ENCODE results near the gene SMIM45.

The SMIM45 gene

DNA sequence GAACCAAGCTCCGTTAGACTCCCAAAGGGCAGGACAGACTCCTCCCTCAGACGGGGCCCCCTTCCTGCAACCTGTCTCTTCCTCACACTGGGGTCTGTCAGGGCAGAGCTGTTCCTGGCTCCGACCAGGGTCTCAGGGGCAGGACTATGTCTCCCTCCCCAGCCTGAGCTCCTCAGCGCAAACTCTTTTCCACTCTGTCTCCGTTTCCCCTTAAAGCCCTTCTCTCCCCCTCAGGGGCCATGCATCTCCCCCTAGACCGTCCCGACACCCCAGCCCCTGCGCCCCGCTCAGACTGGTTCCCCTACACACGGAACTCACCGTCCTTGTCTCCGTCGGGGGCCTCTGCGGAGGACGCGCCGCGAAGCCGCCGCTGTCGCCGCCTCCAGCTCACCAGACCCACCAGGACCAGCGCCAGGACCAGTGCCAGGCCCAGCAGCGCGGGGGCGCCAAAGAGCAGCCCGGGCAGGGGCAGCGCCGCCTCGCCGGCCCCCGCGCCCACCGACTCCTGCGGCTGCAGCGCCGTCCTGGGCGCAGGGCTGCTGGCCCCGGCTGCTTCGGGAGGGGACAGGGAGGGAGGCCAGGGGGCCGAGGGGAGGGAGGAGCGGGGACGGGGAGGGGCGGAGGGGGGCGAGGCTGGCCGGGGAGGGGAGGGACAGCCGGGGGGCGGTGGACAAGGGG is 26.0 kb upstream of the SMIM45 start:
- Histone ChIP-seq H3K4me2 (ENCODE audit: low read depth, low read length) (peak overlapping the region; percentile 14; the same call in 1 of the 2 replicates), H3K14ac (replicated peaks; ENCODE audit: low read depth, low read length) (no peak overlapping the region), H4K91ac (ENCODE audit: insufficient read depth, low read depth, low read length) (no peak overlapping the region), H3K9me3 (ENCODE audit: control insufficient read depth, insufficient read depth, low read length) (no peaks in the 10 kb centered on the region), H3K23ac (ENCODE audit: low read depth, low read length) (no peak overlapping the region), H4K20me1 (ENCODE audit: insufficient read depth, low read length) (no peaks in the 10 kb centered on the region), H3K56ac (ENCODE audit: extremely low read depth, insufficient read depth, low read length) (no peak overlapping the region), H2BK5ac (ENCODE audit: low read depth, low read length, poor library complexity, severe bottlenecking) (no peak overlapping the region), H2BK15ac (ENCODE audit: low read depth, low read length) (no peak overlapping the region), H2BK120ac (ENCODE audit: low read depth, low read length) (no peak overlapping the region), H3K4me1 (ENCODE audit: control insufficient read depth, insufficient read depth, low read length) (no peaks in the 10 kb centered on the region), H3K27me3 (ENCODE audit: control insufficient read depth, insufficient read depth, low read length) (peaks cover 23% of the 10 kb centered on the region), H3K27ac (ENCODE audit: insufficient read depth, low read length) (no peak overlapping the region), H3K9me1 (ENCODE audit: insufficient read depth, low read length) (no peaks in the 10 kb centered on the region), H3K9ac (ENCODE audit: low read depth, low read length) (no peak overlapping the region), H3K79me1 (ENCODE audit: low read depth in 1 of 2, low read length in 2 of 2) (no peaks in the 10 kb centered on the region), H3K4ac (ENCODE audit: low read depth, low read length) (no peak overlapping the region), H3K4me3 (ENCODE audit: insufficient read depth, low read depth, low read length) (peak overlapping the region; percentile 29), H4K8ac (ENCODE audit: low read depth in 2 of 2, low read length in 2 of 2) (no peak overlapping the region), H4K5ac (ENCODE audit: low read depth, low read length) (no peak overlapping the region), H3K36me3 (ENCODE audit: control insufficient read depth, insufficient read depth, low read length) (no peaks in the 10 kb centered on the region), H2AK9ac (replicated peaks; ENCODE audit: low read depth, low read length, poor library complexity) (peak overlapping the region; percentile 70), H3K18ac (ENCODE audit: low read depth, low read length) (no peak overlapping the region), H2BK20ac (ENCODE audit: low read depth, low read length) (no peak overlapping the region), H2AK5ac (ENCODE audit: low read depth, low read length) (no peak overlapping the region), H2AFZ (replicated peaks; ENCODE audit: low read length, poor library complexity) (peak overlapping the region; percentile 84)
- ChIA-PET CTCF (interaction anchor here (0.6 to 2.4 kb wide), 5 partner anchors 9 to 229 kb away, joined by 3 to 7 read pairs (median 5); partner anchors contain the start of gene CENPM), POLR2A (ENCODE audit: unreplicated experiment) (no interaction called here)
- DNase-seq (peak; percentile 34), ATAC-seq (ENCODE audit: low read depth) (peak; percentile 91)
- in situ Hi-C loops (cut with MboI; ENCODE audit: low sequenced_read_pairs) = no loop called here
- no peak for TF ChIP-seq CHD1 (IDR thresholded peaks at IDR 0.05; ENCODE audit: low read depth, low read length)
- peak; percentile 29; the same call in 1 of the 2 replicates for TF ChIP-seq RAD21 (IDR thresholded peaks at IDR 0.05; ENCODE audit: low read length)
- TF ChIP-seq SMC3 (IDR thresholded peaks at IDR 0.05; ENCODE audit: low read depth, low read length) = 0 out of 2 replicates have a peak, but pooled peaks have one; percentile 15
- peak; percentile 74 for TF ChIP-seq CTCF (conservative IDR thresholded peaks at IDR 0.05; ENCODE audit: low read depth, low read length)
- no peak for TF ChIP-seq MXI1 (IDR thresholded peaks at IDR 0.05; ENCODE audit: borderline replicate concordance, low read depth, low read length)
- TF ChIP-seq MAZ (IDR thresholded peaks at IDR 0.05; ENCODE audit: borderline replicate concordance, low read depth, low read length) = peak; percentile 45; the same call in 1 of the 2 replicates
- TF ChIP-seq, protein P1, sequence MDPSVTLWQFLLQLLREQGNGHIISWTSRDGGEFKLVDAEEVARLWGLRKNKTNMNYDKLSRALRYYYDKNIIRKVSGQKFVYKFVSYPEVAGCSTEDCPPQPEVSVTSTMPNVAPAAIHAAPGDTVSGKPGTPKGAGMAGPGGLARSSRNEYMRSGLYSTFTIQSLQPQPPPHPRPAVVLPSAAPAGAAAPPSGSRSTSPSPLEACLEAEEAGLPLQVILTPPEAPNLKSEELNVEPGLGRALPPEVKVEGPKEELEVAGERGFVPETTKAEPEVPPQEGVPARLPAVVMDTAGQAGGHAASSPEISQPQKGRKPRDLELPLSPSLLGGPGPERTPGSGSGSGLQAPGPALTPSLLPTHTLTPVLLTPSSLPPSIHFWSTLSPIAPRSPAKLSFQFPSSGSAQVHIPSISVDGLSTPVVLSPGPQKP (IDR thresholded peaks at IDR 0.05; ENCODE audit: borderline replicate concordance, low read depth, low read length) = no peak
- TF ChIP-seq BHLHE40 (IDR thresholded peaks at IDR 0.05; ENCODE audit: low read depth, low read length) = peak; percentile 24; the same call in 1 of the 2 replicates
- no TSS peak for BruUV-seq (replicated peaks)
- intact Hi-C loops (cut with micrococcal nuclease) = no loop called here
- WGBS, 2 experiments (ENCODE audit: extremely low coverage in 2 of 2, insufficient read length in 1 of 2) = 3% methylated on average over 18 of the region's 48 CpGs; no CpG with 5 or more reads in 1 of the 2 experiments
- dilution Hi-C loops (cut with HindIII; ENCODE audit: low sequenced_read_pairs, unreplicated experiment) = no loop called here

Measured in IMR-90 (cell line).